RPMI8226 (cell line): Measurements from ENCODE around the gene WDR5.
"Not testable (repeated sequence)": the region's sequence is repeated elsewhere in the genome, so short reads cannot be mapped to it uniquely, and the experiment has no call there.

Experiments used
- DNase-seq: peaks from one replicate; pipeline ENCODE4 v3.0.0-alpha.2; 2015

Gene WDR5

DNA sequence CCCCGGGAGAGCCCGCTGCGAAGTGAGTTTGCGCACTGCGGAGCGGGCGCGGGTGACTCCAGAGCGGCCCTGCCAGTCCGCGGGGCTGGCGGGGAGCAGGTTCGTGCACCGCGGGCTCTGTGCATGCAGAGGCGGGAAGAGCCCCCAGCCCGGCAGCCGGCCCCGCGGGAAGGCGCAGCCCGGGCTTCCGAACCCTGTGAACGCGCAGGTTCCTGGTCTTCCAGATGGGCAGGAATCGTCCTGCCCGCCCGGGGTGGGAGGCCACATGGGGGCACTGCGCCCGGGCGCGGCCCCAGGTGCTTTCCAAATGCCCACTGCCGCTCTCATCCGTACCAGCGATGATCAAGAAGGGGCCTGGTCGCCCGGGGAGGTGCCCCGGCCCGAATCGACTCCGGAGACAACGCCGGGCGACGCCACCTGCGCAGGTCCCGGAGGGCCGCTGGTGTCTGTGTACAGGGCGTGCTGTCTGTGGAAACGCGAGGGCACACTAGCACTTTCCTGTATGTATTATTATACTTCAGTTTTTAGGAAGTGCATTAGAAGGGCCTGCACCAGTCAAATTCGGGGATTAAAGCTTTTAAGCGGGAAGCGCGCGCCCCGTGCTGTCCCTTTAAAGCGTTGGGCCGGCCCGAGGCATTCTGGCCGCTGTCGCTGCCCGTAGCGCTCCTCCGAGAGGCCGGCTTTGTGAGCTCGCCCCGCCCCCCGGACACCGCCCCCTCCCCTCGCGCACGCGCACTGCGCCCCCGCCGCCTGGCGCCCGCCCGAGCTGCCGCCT lies at the start of gene WDR5:
TSS of gene WDR5 (plus strand) at position 740 of the 775 bp plus-strand sequence. CDS start 3,796 bp downstream, outside the sequence.
- DNase-seq, result peak; percentile 96

DNA sequence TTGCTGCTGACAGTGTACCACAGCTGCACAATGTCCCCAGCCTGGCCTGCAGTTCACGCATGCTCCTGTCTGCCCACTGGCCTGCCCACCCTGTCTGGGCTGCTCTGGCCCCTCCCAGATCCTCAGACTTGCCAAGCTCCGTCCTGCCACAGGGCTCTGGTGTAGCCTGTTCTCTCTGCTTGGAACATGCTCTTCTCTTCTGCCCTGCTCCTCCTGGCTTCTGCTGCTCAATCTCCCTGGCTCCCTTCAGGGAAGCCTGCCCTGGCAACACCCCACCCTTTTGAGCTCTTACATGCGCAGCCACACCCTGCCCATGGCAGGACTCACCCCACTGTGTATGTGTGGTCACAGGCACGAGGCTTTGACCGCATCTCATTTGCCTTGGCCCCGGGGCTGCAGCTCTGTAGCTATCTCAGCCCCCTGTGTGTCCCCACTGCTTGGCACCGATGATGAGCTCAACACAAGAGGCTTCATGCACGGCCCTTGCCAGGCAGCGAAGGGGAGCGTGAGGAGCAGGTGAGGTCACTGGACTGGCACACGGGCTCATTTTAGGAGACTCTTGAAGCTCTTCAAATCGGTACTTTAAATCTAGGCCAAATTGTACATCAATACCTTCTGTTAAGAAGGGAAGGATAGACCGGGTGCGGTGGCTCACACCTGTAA lies 47.7 kb upstream of the WDR5 start:
- DNase-seq, result no peak

DNA sequence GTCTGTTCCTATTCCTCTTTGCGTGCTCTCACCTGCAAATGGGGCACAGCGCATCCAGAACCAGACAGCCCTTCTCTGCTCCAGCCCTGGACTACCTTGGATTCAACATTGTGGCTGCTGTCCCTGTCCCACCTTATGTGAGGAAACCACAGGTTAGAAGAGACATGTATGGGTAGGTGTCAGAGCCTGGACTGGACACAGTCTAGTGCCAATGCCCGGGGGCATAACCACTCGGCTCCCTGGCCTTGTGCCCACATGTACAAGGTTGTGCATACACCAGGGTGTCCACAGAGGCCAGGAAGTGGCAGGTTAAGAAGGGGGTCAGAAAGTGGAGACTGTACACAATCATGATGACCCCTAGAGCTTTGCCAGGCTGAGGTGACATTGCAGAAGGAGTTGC lies 45.9 kb upstream of the WDR5 start:
- DNase-seq, result no peak

DNA sequence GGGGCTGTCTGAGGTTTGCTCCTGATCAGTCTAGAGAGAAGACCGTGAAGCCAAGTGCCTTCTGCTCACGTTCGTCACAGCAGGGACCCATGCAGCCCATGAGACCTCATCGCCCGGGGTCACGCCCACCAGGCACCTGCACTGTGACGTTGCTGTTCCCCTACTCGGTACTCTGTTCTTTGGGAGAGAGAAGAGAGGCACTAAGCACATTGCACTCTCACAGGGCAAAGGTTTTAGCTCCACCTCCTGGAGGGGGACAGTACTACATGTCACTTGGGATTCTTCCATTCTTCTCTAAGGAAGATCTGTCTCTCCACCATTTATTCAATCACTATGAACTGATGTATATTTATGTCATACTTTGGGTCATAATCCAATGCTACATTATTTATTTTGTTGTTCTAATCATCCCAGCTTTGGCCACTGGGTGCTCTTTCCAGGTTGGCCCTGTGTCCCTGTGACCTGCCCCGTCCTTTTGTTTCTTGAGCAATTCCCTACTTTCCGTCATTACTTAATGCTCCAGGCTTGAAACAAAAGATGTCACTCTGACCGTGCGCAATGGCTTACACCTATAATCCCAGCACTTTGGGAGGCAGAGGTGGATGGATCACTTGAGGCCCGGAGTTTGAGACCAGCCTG lies 36.6 kb upstream of the WDR5 start:
- peak; percentile 82 for DNase-seq

GRCh38 chr9:134100040-134100439 lies 35.8 kb upstream of the WDR5 start:
- no peak for DNase-seq

DNA sequence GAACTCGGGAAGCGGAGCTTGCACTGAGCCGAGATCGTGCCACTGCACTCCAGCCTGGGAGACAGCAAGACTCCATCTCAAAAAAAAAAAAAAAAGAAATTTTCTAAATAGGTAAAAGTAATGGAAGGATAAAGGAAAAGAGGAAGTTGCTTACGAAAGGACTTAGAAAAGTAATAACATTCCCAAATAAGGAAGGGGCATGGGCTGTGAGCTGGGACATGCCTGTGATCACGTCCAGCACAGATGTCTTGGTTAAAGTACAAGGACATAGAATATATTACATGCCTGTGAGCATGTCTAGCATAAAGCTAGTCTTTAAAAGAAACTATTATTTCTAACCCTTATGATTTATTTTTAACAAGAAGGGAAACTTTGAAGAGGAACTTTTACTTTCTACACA lies 34.7 kb upstream of the WDR5 start:
- DNase-seq, result not testable (repeated sequence)

DNA sequence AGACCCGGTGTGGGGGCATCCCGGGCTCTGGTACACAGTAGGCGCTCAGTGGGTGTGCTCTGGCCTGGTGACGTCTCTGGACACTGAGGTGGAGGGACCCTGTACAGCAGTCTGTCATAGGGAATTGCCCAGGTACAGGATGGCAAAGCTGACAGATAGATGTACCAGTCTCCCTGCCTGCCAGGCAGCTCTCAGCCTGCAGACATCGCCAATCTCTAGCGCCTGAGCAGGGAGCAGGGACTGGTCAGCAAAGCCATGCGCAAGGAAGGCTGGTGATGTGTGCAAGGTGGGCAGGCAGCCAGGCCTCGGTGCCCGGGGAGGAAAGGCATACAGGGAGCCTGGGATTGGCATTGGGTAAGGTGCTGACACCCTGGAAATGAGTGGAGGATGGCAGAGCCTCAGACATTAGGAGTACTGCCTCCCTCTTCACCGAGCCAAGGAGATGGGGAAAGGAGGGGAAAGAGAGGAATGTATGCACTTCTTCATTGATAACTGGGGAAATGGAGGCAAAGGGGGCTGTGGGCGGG lies 34.2 kb upstream of the WDR5 start:
- peak; percentile 28 for DNase-seq

- no peak for DNase-seq
Measured at GRCh38 chr9:134103391-134103998, 32.4 kb upstream of the WDR5 start.

GRCh38 chr9:134111064-134111463 lies 24.8 kb upstream of the WDR5 start:
- no peak for DNase-seq

- no peak for DNase-seq
Measured at GRCh38 chr9:134112561-134112960, 23.3 kb upstream of the WDR5 start.

- not testable (repeated sequence) for DNase-seq
Measured at GRCh38 chr9:134118972-134119371, 16.9 kb upstream of the WDR5 start.

- DNase-seq, result no peak
Measured at GRCh38 chr9:134123764-134124128, 12.1 kb upstream of the WDR5 start.

DNA sequence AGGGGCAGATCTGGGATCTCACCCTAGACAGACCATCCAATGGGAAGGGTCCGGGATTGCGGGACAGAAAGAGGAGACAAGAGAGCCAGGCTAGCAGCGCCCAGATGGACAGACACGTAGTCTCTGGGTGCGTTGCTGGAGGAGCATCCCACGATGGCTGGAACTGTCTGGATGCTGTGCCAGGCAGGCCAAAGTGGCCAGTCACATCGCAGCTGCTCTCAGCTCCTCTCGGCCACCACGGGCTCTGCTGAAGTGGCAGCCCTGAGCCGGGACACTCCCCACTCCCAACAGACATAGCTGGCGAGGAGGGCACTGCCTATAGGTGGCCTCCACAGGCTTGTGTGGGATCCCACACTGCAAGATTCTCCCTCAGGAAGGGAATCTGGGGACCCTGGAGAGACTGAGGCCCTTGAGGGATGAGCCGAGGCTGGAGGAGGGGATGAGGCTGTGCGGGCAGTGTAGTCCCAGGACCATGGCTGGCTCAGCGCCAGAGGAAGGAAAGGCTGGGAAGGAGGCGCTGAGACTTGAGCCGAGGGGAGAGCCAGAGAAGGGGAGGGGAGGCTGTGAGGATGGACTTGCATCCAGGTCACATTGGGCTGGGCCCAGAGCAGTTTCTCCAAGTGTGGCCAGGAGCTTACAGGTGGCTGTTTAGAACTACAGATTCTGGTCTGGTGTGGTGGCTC lies 10.3 kb upstream of the WDR5 start:
- no peak for DNase-seq

GRCh38 chr9:134126373-134126772 lies 9.5 kb upstream of the WDR5 start:
- DNase-seq, result no peak

DNA sequence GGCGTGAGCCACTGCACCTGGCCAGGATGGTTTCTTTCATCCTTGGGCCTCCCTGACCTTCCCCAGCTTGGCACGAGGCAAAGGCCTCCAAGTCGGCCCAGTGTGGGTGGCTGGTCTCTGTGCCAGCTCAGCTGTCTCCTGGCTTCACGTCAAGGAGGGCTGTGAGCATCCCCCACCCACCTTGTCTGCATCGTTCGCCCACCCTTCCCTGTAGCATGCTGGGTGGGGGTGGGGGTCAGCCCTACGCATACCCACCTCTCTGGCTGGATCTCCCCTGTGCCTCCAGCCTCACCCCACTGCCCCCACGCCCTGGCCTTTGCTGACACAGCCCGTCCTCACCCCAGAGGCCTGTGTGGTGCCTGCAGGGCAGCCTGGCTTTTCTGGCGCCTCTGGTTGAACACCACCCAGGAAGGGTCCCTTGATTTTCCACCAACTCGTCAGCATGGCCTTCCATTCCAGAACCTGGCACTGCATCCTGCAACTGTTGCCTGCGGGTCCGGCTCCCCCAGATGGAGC lies 8.8 kb upstream of the WDR5 start:
- DNase-seq, result no peak

DNA sequence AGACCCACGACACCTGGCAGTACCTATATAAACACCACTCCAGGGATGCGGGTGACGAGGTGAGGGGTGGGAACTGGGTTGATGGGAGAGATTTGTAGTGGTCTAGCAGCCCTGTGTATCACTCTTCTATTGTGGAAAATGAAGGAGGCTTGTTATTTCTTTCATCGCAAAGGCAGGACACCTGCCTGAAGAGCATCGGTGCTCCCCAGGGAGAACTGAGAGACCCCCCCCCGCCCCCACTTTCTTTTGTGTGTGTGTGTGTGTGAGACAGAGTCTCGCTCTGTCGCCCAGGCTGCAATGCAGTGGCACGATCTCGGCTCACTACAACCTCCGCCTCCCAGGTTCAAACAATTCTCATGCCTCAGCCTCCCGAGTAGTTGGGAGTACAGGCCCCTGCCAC lies 8.3 kb upstream of the WDR5 start:
- no peak for DNase-seq

DNA sequence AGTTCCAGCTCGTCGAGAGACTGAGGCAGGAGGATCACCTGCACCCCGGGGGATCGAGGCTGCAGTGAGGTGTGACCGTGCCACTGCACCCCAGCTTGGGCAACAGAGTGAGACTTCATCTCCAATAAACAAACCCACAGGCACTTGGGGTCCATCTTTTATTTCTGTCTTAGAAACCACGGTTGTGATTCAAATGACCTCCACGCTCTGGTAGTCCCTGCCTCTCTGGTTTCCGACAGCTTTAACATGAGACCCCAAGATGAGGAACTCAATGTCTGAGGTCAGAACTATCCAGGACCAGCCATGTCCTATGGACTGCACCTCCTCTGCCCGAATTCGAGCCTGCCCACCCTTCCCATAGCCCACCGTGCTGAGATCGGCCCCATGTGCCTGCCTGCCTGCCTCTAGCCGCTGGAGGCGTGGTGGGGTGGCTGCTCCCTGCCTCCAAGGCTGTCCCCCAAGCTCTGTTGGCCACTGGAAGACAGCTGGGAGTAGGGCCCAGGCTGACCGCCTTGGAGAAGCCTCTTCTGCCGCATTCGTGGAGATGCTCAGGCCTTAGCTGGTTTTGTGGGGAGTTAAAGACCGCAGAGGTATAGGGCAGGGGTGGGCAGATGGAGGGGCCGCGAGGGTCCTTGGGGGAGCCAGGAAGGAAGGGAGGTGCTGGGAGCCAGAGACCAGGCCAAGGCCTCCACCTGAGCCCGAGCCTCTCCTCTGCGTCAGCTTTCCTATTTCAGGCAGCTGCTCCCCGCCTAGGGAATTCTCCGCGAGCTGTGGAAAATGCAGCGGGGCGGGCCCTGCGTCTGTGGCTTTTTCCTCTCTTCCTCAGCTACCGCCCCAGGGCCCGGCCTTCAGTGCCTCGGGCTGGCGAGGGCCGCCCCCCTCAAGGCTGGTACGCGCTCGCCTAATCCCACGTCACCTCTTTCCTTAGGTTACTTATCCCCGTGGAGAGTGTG lies 6.9 kb upstream of the WDR5 start:
- no peak for DNase-seq

DNA sequence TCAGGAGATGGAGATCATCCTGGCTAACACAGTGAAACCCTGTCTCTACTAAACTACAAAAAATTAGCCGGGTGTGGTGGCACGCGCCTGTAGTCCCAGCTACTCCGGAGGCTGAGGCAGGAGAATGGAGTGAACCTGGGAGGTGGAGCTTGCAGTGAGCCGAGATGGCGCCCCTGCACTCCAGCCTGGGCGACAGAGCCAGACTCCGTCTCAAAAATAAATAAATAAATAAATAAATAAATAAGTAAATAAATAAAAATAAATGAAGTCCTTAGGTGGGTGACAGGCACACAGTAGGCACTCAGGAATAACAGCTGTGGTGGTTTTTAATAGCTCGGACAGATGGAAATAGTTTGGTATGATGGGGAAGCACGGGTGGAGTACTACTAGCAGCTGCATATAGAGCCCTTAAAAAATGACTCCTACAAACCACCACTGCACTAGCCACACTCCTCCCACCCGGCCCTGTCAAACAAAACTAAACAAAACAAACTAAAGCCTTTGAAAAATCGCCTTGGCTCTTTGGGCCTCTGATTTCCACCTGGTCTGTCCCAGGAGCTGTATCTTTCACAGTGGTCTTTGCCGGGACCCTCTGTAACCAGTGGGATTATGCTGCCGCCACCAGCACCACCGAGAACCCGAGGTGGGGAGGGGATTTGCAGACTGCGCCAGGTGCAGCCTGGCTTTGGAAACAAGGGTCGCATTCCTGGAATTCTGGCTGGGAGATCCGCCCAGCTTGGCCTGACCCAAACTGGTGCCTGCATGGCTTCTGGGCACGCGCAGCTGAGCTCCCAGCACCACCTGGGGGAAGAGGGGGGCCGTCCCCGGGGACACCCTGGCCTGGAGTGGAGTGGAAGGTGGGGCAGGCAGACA lies 5.1 kb upstream of the WDR5 start:
- no peak for DNase-seq

GRCh38 chr9:134131471-134132207 lies 4.2 kb upstream of the WDR5 start:
- DNase-seq, result no peak
